C4-2B (cell line): ENCODE results near the gene KRT84.

Source experiments
- ZFX ChIP-seq: fragments of 450-650 bp; IDR thresholded peaks from 2 replicates; pipeline ENCODE4 v1.6.1; 2017
- TF ChIP-seq, protein P1 (sequence below): fragments of 450-650 bp; conservative IDR thresholded peaks from 2 replicates; pipeline ENCODE4 v1.5.1; 2017; ENCODE audit warnings: mild to moderate bottlenecking

DNA sequence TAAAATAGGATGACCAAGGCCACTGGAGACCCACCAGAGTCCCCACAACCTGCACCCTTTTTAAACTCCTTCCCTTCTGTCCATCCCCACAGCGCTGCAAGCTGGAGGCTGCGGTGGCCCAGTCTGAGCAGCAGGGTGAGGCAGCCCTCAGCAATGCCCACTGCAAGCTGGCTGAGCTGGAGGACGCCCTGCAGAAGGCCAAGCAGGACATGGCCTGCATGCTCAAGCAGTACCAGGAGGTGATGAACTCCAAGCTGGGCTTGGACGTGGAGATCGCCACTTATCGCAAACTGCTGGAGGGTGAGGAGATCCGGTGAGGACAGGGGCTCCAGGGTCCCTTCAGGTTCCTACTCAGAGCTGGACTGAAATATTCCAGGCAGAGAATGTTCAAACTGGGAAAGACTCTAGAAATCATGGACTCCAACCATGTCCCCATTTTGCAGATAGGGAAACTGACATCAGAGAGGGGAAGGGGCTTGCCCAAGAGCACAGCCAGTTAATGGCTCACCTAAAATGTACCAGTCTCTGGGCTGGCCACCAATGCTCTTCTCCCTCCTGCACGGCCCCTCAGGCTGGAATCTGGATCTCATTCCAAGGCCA lies 35.3 kb downstream of the KRT84 start:
- TF ChIP-seq, protein P1, sequence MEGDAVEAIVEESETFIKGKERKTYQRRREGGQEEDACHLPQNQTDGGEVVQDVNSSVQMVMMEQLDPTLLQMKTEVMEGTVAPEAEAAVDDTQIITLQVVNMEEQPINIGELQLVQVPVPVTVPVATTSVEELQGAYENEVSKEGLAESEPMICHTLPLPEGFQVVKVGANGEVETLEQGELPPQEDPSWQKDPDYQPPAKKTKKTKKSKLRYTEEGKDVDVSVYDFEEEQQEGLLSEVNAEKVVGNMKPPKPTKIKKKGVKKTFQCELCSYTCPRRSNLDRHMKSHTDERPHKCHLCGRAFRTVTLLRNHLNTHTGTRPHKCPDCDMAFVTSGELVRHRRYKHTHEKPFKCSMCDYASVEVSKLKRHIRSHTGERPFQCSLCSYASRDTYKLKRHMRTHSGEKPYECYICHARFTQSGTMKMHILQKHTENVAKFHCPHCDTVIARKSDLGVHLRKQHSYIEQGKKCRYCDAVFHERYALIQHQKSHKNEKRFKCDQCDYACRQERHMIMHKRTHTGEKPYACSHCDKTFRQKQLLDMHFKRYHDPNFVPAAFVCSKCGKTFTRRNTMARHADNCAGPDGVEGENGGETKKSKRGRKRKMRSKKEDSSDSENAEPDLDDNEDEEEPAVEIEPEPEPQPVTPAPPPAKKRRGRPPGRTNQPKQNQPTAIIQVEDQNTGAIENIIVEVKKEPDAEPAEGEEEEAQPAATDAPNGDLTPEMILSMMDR = no peak
- no peak for TF ChIP-seq ZFX
